Measurements from ENCODE around the gene AOC2. TPM values are rescaled to one million over a fixed set of nuclear protein-coding genes. Genes with fewer than 3 reads are reported as not detected.
"Not testable (repeated sequence)": the region's sequence is repeated elsewhere in the genome, so short reads cannot be mapped to it uniquely, and the experiment has no call there.

The AOC2 gene
- polyA plus RNA-seq, 3 donors, result 0.09 to 1.6 TPM; not detected in 1

- H3K36me3 Mint-ChIP-seq, result no peaks in the 10 kb centered on the region
- no peak overlapping the region for H3K4me3 Mint-ChIP-seq
- Histone ChIP-seq H3K27me3 (ENCODE audit: control insufficient read depth in 2 of 2, insufficient read depth in 2 of 2, low read length in 2 of 2) (no peaks in the 10 kb centered on the region), H3K9me3 (replicated peaks in 1 of 2; ENCODE audit: control insufficient read depth in 1 of 2, insufficient read depth in 1 of 2, low read length in 2 of 2) (no peaks in the 10 kb centered on the region), H3K36me3 (replicated peaks in 1 of 2; ENCODE audit: control insufficient read depth in 1 of 2, insufficient read depth in 2 of 2, low read length in 2 of 2) (no peaks in the 10 kb centered on the region), H3K27ac (ENCODE audit: low read depth in 1 of 2, low read length in 2 of 2) (no peak overlapping the region), H3K4me2 (replicated peaks; ENCODE audit: extremely low read depth, low read length, poor library complexity, severe bottlenecking) (no peak overlapping the region), H2AFZ (ENCODE audit: insufficient read depth, low read depth, low read length, poor library complexity, severe bottlenecking) (no peak overlapping the region), H3K4me1 (ENCODE audit: control insufficient read depth in 1 of 2, insufficient read depth in 2 of 2, low read length in 2 of 2) (peaks cover 9 to 14% of the 10 kb centered on the region in 2 donors), H3K4me3 (replicated peaks in 1 of 3; ENCODE audit: low read depth in 2 of 3, low read length in 3 of 3) (no peak overlapping the region), H3K79me2 (ENCODE audit: insufficient read depth, low read length) (no peaks in the 10 kb centered on the region), H4K20me1 (ENCODE audit: insufficient read depth, low read length) (no peaks in the 10 kb centered on the region), H3K9ac (ENCODE audit: insufficient read depth, low read length, poor library complexity, severe bottlenecking) (no peak overlapping the region)
- peaks cover 9% of the 10 kb centered on the region for H3K4me1 Mint-ChIP-seq
- no peak for TF ChIP-seq CTCF (IDR thresholded peaks at IDR 0.05)
- DNase-seq, result no peak
- H3K27ac Mint-ChIP-seq, result peak overlapping the region in 1 of 7 donors; percentile 61
- H3K27me3 Mint-ChIP-seq (ENCODE audit: low read depth in 3 of 3), result peaks cover 7 to 12% (median 12%) of the 10 kb centered on the region in 3 donors
- 93% methylated on average over 3 of the region's 5 CpGs for WGBS (ENCODE audit: insufficient coverage)
- intact Hi-C loops (cut with micrococcal nuclease), result no loop called here
- peaks cover 0 to 5% (median 0%) of the 10 kb centered on the region in 7 donors for H3K9me3 Mint-ChIP-seq
Measured at GRCh38 chr17:42880776-42881310, 36.5 kb downstream of the AOC2 start.

- H3K27me3 ChIP-seq (ENCODE audit: control insufficient read depth in 2 of 2, insufficient read depth in 2 of 2, low read length in 2 of 2); H3K4me3 Mint-ChIP-seq; H3K36me3 Mint-ChIP-seq; H3K9me3 ChIP-seq (replicated peaks in 1 of 2; ENCODE audit: control insufficient read depth in 1 of 2, insufficient read depth in 1 of 2, low read length in 2 of 2); H3K9ac ChIP-seq (ENCODE audit: insufficient read depth, low read length, poor library complexity, severe bottlenecking); H3K27ac Mint-ChIP-seq; H3K9me3 Mint-ChIP-seq; H2AFZ ChIP-seq (ENCODE audit: insufficient read depth, low read depth, low read length, poor library complexity, severe bottlenecking); H3K4me3 ChIP-seq (replicated peaks in 1 of 3; ENCODE audit: low read depth in 2 of 3, low read length in 3 of 3); DNase-seq; intact Hi-C loops (cut with micrococcal nuclease); H4K20me1 ChIP-seq (ENCODE audit: insufficient read depth, low read length); H3K36me3 ChIP-seq (replicated peaks in 1 of 2; ENCODE audit: control insufficient read depth in 1 of 2, insufficient read depth in 2 of 2, low read length in 2 of 2); H3K27ac ChIP-seq (ENCODE audit: low read depth in 1 of 2, low read length in 2 of 2); H3K79me2 ChIP-seq (ENCODE audit: insufficient read depth, low read length); H3K4me2 ChIP-seq (replicated peaks; ENCODE audit: extremely low read depth, low read length, poor library complexity, severe bottlenecking): not testable (repeated sequence)
- 100% methylated on average over 1 of the region's 6 CpGs for WGBS (ENCODE audit: insufficient coverage)
- peaks cover 17 to 22% of the 10 kb centered on the region in 2 donors for H3K4me1 ChIP-seq (ENCODE audit: control insufficient read depth in 1 of 2, insufficient read depth in 2 of 2, low read length in 2 of 2)
- H3K27me3 Mint-ChIP-seq (ENCODE audit: low read depth in 3 of 3), result peaks cover 7 to 12% (median 12%) of the 10 kb centered on the region in 3 donors
- H3K4me1 Mint-ChIP-seq, result peaks cover 18% of the 10 kb centered on the region
Measured at GRCh38 chr17:42881706-42882105, 37.3 kb downstream of the AOC2 start.
